ENCODE data around the gene ZNF488.

The ZNF488 gene

GRCh38 chr10:47371629-47372485, 12.2 kb downstream of the ZNF488 start:
- FAIRE-seq: no peak
- no peak for TF ChIP-seq POLR2A (IDR thresholded peaks at IDR 0.05; ENCODE audit: low read depth, low read length)
- DNase-seq (ENCODE audit: insufficient read length, low spot score): no peak

GRCh38 chr10:47370878-47371277, 13.2 kb downstream of the ZNF488 start:
- DNase-seq (ENCODE audit: insufficient read length, low spot score) (no peak), FAIRE-seq (no peak)
- no peak for TF ChIP-seq POLR2A (IDR thresholded peaks at IDR 0.05; ENCODE audit: low read depth, low read length)

DNA sequence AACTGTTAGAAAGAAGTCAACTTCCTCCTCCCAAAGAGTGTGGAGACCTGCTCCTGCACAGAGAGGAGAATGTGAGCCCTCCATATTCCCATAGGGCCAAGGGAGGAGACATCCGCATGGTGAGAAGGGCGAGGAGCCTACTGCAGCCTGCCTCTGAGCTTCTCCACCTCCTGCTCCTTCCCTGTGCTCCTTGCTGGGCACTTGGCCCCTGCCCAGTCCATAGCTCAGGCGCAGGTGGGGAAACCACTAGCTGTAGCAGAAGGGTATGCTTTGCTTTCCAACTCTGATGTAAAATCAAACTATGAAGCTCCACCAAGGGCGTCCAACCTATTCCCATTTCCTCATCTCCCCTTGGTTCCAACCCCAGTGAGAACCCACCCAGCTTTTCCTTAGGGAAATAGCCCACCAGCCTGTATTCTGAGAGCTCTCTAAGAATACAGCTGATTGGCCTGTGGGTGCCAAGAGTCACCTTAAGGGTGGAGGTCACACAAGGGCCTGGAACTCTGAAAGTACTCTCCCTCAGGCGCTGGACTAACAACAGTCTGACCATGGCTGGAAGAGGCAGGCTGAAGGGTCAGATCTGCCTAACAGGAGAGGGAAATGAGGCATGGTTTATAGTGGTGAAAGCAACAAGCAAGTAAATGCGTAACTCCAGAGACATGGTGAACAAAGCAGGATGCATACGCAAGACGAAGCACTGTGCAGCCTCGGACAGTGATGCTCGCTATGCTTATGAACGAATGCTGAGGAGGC, 13.9 kb downstream of the ZNF488 start:
- no peak for FAIRE-seq
- no peak for TF ChIP-seq POLR2A (IDR thresholded peaks at IDR 0.05; ENCODE audit: low read depth, low read length)

DNA sequence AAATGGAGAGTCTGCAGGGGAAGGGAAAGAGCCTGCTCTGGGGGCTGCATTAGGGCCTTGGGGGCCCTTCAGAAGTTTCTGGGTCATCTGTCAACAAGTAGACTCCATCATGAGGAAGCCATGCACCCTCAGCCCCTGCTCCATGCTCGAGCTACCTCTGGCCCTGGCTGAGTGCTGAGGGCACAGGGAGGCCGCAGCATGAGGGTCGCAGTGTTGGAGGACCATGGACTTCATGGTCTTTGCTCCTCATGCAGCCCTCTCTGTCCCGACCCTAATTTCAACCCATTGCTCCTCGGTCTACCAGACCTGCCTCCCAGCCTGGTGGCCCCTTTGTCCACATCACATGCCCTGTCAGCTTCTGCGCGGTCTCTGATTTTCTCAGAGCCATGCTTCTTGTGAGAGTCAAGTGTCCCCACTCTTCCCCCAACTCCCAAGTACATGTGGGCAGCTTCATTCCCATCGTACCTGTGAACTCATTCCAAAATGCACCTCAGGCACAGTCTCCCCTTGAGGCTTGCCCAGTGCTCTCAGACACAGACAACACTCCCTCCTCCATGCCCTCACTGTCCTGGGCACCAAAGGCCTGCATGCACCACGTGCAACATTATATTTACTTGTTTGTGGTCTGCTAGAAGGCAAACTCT, 14.7 kb downstream of the ZNF488 start:
- no peak for TF ChIP-seq POLR2A (IDR thresholded peaks at IDR 0.05; ENCODE audit: low read depth, low read length)
- FAIRE-seq: no peak
- no peak for DNase-seq (ENCODE audit: insufficient read length, low spot score)

More for the DNA sequence above, 13.9 kb downstream of the ZNF488 start:
- DNase-seq (ENCODE audit: insufficient read length, low spot score): no peak

- no peak for FAIRE-seq
- no peak for TF ChIP-seq POLR2A (IDR thresholded peaks at IDR 0.05; ENCODE audit: low read depth, low read length)
- no peak for DNase-seq (ENCODE audit: insufficient read length, low spot score)
These were observed 15.5 kb downstream of the ZNF488 start for GRCh38 chr10:47368431-47369180.

DNA sequence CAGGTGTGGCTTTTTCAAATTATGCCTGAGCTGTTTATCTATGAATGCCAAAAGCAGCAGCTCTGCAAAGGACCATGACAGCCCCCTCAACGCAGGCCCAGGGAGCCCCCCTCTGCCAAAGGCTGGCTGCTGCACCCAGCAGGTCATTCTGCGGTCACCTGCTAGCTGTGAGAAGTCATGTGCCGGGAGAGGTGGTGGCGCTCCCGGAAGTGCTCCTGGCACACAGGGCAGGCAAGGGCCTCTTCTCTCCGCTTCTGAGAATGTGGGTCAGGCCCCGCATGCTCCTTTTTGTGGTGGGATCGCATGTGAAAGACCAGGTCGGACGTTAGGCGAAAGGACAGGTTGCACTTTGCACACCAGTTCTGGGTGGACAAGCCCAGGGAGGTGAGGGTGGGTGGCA, 16.4 kb downstream of the ZNF488 start:
- FAIRE-seq (no peak), DNase-seq (ENCODE audit: insufficient read length, low spot score) (no peak)
- no peak for TF ChIP-seq POLR2A (IDR thresholded peaks at IDR 0.05; ENCODE audit: low read depth, low read length)

GRCh38 chr10:47366731-47367460, 17.2 kb downstream of the ZNF488 start:
- no peak for DNase-seq (ENCODE audit: insufficient read length, low spot score)
- TF ChIP-seq POLR2A (IDR thresholded peaks at IDR 0.05; ENCODE audit: low read depth, low read length): no peak
- FAIRE-seq: no peak

DNA sequence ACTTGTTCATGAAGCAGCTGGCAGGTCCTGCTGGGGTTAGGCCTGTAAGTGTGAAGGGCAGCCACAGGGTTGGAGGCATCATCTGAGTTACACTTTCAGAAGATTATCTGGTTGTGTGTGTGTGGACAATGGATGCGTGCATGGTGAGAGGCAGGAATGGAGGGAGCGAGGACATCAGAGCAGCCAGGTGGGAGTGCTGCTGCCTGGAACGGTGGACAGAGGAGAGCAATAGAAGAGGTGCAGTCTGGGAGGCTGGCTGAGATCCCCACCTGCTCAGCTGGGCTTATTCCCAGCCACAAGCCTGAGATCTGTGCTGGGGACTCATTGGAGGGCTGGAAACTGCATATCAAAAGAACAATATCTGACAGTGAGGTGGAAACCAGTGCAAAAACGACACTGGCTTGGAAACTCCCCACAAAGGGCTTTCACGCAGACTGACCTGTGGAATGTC, 17.9 kb downstream of the ZNF488 start:
- FAIRE-seq (no peak), DNase-seq (ENCODE audit: insufficient read length, low spot score) (no peak)
- TF ChIP-seq POLR2A (IDR thresholded peaks at IDR 0.05; ENCODE audit: low read depth, low read length): no peak

DNA sequence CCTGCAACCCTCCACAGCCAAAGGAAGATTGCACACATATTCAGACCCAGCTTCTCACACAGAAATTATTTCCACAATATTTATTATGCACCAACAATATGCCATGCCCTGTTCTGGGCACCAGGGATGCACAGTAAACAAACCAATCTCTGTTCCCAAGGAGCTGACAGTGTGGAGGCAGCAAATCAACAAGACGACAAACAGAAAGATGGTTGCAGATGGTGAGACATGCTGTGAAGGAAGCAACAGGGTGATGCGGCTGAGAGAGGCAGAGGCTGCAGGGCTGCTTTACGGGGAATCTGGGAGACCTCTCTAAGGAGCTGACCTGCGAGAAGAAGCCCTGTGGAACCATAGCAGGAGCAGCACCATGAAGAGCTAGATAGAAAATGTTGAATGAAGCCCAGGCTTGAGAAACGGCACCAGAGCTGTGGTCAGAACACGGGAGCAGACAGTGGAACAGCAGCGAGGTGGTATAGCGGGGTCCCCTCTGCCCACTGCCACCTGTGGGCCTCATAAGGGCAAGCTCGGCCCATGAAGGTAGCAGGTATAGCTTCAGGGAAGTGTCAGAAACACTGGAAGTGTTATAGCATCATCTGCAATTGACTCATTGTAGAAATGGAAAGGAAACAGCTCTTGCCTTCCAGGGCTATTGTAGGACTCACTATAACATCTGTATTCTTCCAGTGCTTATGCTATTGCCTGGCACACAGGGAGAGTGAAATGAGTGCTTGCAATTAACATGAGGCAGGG, 18.5 kb downstream of the ZNF488 start:
- TF ChIP-seq POLR2A (IDR thresholded peaks at IDR 0.05; ENCODE audit: low read depth, low read length): no peak
- FAIRE-seq (no peak), DNase-seq (ENCODE audit: insufficient read length, low spot score) (no peak)

- no peak for FAIRE-seq
These were observed 19.2 kb downstream of the ZNF488 start for GRCh38 chr10:47364911-47365310.

GRCh38 chr10:47364366-47364765, 19.7 kb downstream of the ZNF488 start:
- no peak for DNase-seq (ENCODE audit: insufficient read length, low spot score)
- no peak for TF ChIP-seq POLR2A (IDR thresholded peaks at IDR 0.05; ENCODE audit: low read depth, low read length)
- FAIRE-seq: no peak

More at GRCh38 chr10:47364911-47365310, 19.2 kb downstream of the ZNF488 start:
- no peak for DNase-seq (ENCODE audit: insufficient read length, low spot score)
- no peak for TF ChIP-seq POLR2A (IDR thresholded peaks at IDR 0.05; ENCODE audit: low read depth, low read length)

GRCh38 chr10:47363781-47364180, 20.3 kb downstream of the ZNF488 start:
- no peak for DNase-seq (ENCODE audit: insufficient read length, low spot score)
- FAIRE-seq: no peak
- no peak for TF ChIP-seq POLR2A (IDR thresholded peaks at IDR 0.05; ENCODE audit: low read depth, low read length)
